Measurements from ENCODE around the gene EIF4B. TPM values are rescaled to one million over a fixed set of nuclear protein-coding genes. Genes with fewer than 3 reads are reported as not detected.

Gene EIF4B
- total RNA-seq, 1 experiment from 2014 or later, result 351 TPM

- CTCF ChIA-PET, result interaction anchor here (1.0 to 1.2 kb wide), 2 partner anchors 80 to 83 kb away, joined by 3 to 5 read pairs; no protein-coding TSS in a partner anchor
- Histone ChIP-seq H3K27ac (ENCODE audit: low read length) (peak overlapping the region; percentile 83), H3K9me3 (ENCODE audit: control insufficient read depth, insufficient read depth, low read depth, low read length) (no peaks in the 10 kb centered on the region), H3K27me3 (ENCODE audit: control insufficient read depth, insufficient read depth, low read length) (no peaks in the 10 kb centered on the region), H3K4me3 (ENCODE audit: low read depth in 2 of 2, low read length in 2 of 2) (no peak overlapping the region), H3K36me3 (ENCODE audit: control insufficient read depth, insufficient read depth, low read length) (no peaks in the 10 kb centered on the region), H3K4me1 (ENCODE audit: control insufficient read depth, insufficient read depth, low read length) (peaks cover 27% of the 10 kb centered on the region)
- intact Hi-C loops (cut with micrococcal nuclease; ENCODE audit: unreplicated experiment), result no loop called here
- TF ChIP-seq, protein P1, sequence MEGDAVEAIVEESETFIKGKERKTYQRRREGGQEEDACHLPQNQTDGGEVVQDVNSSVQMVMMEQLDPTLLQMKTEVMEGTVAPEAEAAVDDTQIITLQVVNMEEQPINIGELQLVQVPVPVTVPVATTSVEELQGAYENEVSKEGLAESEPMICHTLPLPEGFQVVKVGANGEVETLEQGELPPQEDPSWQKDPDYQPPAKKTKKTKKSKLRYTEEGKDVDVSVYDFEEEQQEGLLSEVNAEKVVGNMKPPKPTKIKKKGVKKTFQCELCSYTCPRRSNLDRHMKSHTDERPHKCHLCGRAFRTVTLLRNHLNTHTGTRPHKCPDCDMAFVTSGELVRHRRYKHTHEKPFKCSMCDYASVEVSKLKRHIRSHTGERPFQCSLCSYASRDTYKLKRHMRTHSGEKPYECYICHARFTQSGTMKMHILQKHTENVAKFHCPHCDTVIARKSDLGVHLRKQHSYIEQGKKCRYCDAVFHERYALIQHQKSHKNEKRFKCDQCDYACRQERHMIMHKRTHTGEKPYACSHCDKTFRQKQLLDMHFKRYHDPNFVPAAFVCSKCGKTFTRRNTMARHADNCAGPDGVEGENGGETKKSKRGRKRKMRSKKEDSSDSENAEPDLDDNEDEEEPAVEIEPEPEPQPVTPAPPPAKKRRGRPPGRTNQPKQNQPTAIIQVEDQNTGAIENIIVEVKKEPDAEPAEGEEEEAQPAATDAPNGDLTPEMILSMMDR (IDR thresholded peaks at IDR 0.05), result no peak
- no peak for TF ChIP-seq SIN3A (IDR thresholded peaks at IDR 0.05; ENCODE audit: borderline replicate concordance, insufficient read depth, low read depth, low read length)
- no peak for TF ChIP-seq TCF7L2 (IDR thresholded peaks at IDR 0.05; ENCODE audit: low read depth, low read length)
- TF ChIP-seq, protein P2, sequence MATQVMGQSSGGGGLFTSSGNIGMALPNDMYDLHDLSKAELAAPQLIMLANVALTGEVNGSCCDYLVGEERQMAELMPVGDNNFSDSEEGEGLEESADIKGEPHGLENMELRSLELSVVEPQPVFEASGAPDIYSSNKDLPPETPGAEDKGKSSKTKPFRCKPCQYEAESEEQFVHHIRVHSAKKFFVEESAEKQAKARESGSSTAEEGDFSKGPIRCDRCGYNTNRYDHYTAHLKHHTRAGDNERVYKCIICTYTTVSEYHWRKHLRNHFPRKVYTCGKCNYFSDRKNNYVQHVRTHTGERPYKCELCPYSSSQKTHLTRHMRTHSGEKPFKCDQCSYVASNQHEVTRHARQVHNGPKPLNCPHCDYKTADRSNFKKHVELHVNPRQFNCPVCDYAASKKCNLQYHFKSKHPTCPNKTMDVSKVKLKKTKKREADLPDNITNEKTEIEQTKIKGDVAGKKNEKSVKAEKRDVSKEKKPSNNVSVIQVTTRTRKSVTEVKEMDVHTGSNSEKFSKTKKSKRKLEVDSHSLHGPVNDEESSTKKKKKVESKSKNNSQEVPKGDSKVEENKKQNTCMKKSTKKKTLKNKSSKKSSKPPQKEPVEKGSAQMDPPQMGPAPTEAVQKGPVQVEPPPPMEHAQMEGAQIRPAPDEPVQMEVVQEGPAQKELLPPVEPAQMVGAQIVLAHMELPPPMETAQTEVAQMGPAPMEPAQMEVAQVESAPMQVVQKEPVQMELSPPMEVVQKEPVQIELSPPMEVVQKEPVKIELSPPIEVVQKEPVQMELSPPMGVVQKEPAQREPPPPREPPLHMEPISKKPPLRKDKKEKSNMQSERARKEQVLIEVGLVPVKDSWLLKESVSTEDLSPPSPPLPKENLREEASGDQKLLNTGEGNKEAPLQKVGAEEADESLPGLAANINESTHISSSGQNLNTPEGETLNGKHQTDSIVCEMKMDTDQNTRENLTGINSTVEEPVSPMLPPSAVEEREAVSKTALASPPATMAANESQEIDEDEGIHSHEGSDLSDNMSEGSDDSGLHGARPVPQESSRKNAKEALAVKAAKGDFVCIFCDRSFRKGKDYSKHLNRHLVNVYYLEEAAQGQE (IDR thresholded peaks at IDR 0.05; ENCODE audit: insufficient read depth in 1 of 2, low read depth in 2 of 2, low read length in 1 of 2), result no peak
- no peak for TF ChIP-seq POLR2AphosphoS5 (IDR thresholded peaks at IDR 0.05; ENCODE audit: low read depth, low read length)
- POLR2A ChIA-PET, result interaction anchor here (1.0 kb wide), 1 partner anchor 41 kb away, joined by 6 read pairs; the partner anchor contains the start of gene EIF4B
- BruUV-seq (replicated peaks), result no TSS peak
- no peak for DNase-seq (ENCODE audit: low read depth, low spot score)
- 0 out of 2 replicates have a peak, but pooled peaks have one; percentile 18 for ATAC-seq
- in situ Hi-C loops (cut with HindIII; ENCODE audit: low pct_unique_long_range_greater_than_20kb, low sequenced_read_pairs), result no loop called here
Measured at GRCh38 chr12:52964556-52965336, 41.5 kb upstream of the EIF4B start.

DNA sequence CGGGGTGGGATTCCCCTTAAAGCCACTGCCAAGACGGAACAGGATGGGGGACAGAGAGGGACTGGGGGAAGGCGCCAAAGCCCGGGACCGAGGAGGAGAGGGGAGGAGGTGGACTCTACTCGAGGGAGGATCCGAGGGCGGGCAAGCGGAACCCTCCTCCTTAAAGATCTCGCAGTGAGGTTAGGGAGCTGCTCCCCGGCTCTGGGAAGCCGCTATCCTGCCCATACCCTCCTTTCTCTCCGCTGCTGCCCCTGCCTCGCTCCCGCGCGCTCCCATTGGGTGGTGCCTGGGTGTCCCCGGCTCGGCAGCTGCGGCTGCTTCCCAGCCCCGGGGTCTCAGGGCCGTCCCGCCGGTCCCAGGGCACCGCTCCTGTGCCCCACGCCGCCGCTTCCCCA, 40.9 kb upstream of the EIF4B start:
- CTCF ChIA-PET, result interaction anchor here (1.2 kb wide), 1 partner anchor 80 kb away, joined by 5 read pairs; no protein-coding TSS in a partner anchor

More for the DNA sequence above, 40.9 kb upstream of the EIF4B start:
- DNase-seq (ENCODE audit: low read depth, low spot score) (no peak), ATAC-seq (no peak)
- H3K36me3 ChIP-seq (ENCODE audit: control insufficient read depth, insufficient read depth, low read length), result no peaks in the 10 kb centered on the region
- H3K27me3 ChIP-seq (ENCODE audit: control insufficient read depth, insufficient read depth, low read length), result no peaks in the 10 kb centered on the region
- intact Hi-C loops (cut with micrococcal nuclease; ENCODE audit: unreplicated experiment), result no loop called here
- H3K27ac ChIP-seq (ENCODE audit: low read length), result peak overlapping the region; percentile 83
- TF ChIP-seq, protein P2 (IDR thresholded peaks at IDR 0.05; ENCODE audit: insufficient read depth in 1 of 2, low read depth in 2 of 2, low read length in 1 of 2), result no peak
- TF ChIP-seq, protein P1 (IDR thresholded peaks at IDR 0.05), result no peak
- TF ChIP-seq TCF7L2 (IDR thresholded peaks at IDR 0.05; ENCODE audit: low read depth, low read length), result no peak
- TF ChIP-seq SIN3A (IDR thresholded peaks at IDR 0.05; ENCODE audit: borderline replicate concordance, insufficient read depth, low read depth, low read length), result no peak
- TF ChIP-seq POLR2AphosphoS5 (IDR thresholded peaks at IDR 0.05; ENCODE audit: low read depth, low read length), result no peak
- in situ Hi-C loops (cut with HindIII; ENCODE audit: low pct_unique_long_range_greater_than_20kb, low sequenced_read_pairs), result no loop called here
- H3K4me3 ChIP-seq (ENCODE audit: low read depth in 2 of 2, low read length in 2 of 2), result no peak overlapping the region
- peaks cover 32% of the 10 kb centered on the region for H3K4me1 ChIP-seq (ENCODE audit: control insufficient read depth, insufficient read depth, low read length)
- POLR2A ChIA-PET, result no interaction called here
- BruUV-seq (replicated peaks), result no TSS peak
- H3K9me3 ChIP-seq (ENCODE audit: control insufficient read depth, insufficient read depth, low read depth, low read length), result no peaks in the 10 kb centered on the region
